ENCODE measurements around the gene ZFAND3. TPM values are rescaled to one million over a fixed set of nuclear protein-coding genes. Genes with fewer than 3 reads are reported as not detected.

Gene ZFAND3
- total RNA-seq, 4 donors from 2014 or later = 30.5 to 57.4 (median 53.3) TPM

DNA sequence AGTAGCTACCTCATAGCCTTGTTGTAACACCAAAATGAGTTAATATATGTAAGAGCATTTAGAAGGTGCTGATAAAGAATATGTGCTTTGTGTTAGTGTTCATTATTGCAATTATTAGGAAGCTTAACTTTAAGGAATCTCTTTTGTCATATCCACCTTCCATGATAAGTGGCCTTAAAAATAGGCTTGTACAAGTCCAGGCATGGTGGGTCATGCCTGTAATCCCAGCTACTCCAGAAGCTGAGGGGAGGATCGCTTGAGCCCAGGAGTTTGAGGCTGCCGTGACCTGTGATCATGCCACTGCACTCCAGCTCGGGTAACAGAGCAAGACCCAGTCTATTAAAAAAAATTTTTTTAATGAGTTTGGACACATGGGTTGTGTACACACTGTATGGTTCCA is 285.5 kb downstream of the ZFAND3 start:
- H3K27ac ChIP-seq = no peak overlapping the region
- no peaks in the 10 kb centered on the region for H3K4me1 ChIP-seq
- no peaks in the 10 kb centered on the region for H3K27me3 ChIP-seq
- no peaks in the 10 kb centered on the region for H3K9me3 ChIP-seq
- no peak overlapping the region for H3K4me3 ChIP-seq
- DNase-seq = no peak
- TF ChIP-seq, protein P1, sequence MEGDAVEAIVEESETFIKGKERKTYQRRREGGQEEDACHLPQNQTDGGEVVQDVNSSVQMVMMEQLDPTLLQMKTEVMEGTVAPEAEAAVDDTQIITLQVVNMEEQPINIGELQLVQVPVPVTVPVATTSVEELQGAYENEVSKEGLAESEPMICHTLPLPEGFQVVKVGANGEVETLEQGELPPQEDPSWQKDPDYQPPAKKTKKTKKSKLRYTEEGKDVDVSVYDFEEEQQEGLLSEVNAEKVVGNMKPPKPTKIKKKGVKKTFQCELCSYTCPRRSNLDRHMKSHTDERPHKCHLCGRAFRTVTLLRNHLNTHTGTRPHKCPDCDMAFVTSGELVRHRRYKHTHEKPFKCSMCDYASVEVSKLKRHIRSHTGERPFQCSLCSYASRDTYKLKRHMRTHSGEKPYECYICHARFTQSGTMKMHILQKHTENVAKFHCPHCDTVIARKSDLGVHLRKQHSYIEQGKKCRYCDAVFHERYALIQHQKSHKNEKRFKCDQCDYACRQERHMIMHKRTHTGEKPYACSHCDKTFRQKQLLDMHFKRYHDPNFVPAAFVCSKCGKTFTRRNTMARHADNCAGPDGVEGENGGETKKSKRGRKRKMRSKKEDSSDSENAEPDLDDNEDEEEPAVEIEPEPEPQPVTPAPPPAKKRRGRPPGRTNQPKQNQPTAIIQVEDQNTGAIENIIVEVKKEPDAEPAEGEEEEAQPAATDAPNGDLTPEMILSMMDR (IDR thresholded peaks at IDR 0.05) = no peak
- no peak for TF ChIP-seq POLR2A (IDR thresholded peaks at IDR 0.05)
- H3K36me3 ChIP-seq = peaks cover 0 to 7% (median 0%) of the 10 kb centered on the region in 3 donors

DNA sequence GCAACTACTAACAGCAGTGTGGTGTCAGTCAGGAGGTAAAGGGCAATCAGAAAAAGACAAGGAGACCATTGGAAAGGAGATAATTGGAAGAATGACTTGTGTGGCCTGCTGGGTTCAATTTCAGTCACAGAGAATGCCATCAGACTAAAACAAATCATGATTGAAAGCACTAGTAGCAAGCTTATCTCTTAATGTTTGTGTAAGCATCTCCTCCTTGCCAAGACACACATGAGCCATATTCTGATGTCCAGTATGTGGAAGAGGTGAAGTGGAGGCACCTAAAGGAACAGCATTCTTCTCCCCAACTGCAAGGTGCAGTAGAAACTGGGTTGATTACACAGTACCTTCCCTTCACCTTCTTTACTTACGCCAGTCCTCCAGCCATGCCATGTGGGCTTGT is 287.5 kb downstream of the ZFAND3 start:
- Histone ChIP-seq H3K27ac (no peak overlapping the region), H3K9me3 (no peaks in the 10 kb centered on the region), H3K27me3 (no peaks in the 10 kb centered on the region), H3K4me1 (no peaks in the 10 kb centered on the region), H3K36me3 (peaks cover 0 to 7% (median 0%) of the 10 kb centered on the region in 3 donors), H3K4me3 (no peak overlapping the region)
- TF ChIP-seq, protein P1 (IDR thresholded peaks at IDR 0.05) = no peak
- TF ChIP-seq POLR2A (IDR thresholded peaks at IDR 0.05) = no peak
- DNase-seq = no peak

DNA sequence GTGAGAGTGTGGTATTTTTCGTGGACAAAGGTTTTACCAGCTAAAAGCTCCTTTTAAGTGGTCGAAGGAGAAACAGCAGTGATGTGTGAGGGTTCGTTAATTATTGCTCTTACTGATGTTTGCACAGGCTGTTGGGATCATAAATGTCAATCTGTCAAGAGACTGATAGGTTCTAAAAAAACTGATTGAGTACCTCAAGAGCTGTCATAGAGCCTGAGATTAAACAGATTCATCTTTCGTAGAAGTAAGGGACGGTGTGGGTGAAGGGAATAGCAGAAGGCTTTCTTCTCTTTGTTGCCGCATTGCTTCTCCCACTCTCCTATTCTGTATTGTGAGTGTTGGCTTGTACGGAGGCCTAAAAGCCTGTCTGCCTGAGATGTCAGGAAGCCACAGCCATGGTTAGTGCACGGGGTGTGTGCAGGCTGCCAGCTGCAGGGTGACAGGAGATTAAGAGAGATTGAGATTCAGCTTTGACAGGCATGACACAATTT is 291.0 kb downstream of the ZFAND3 start:
- peaks cover 0 to 11% (median 0%) of the 10 kb centered on the region in 4 donors for H3K4me1 ChIP-seq
- no peak for DNase-seq

DNA sequence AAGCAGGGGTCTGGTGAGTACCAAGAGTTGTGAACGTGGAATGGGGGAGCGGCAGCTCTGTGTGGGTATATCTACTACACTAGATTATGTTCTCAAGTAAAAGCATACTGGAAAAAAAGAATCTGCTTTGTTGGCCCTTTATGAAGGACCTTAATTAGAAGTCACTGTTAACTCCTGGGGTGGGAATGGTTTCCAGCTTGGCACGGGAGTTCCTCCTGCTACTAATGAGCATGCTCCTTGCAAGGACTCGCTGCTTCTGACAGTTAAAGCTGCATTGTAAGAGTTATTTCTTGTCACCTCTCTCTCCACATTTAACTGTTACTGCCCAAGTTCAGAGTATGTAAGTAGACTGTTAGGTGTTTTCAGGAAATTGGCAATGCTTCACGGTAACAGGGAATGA is 292.7 kb downstream of the ZFAND3 start:
- H3K4me3 ChIP-seq = no peak overlapping the region
- no peaks in the 10 kb centered on the region for H3K27me3 ChIP-seq
- DNase-seq = no peak
- peaks cover 0 to 15% (median 0%) of the 10 kb centered on the region in 4 donors for H3K4me1 ChIP-seq
- no peaks in the 10 kb centered on the region for H3K9me3 ChIP-seq
- H3K36me3 ChIP-seq = peaks cover 0 to 12% (median 0%) of the 10 kb centered on the region in 3 donors
- TF ChIP-seq, protein P1 (IDR thresholded peaks at IDR 0.05) = no peak
- TF ChIP-seq POLR2A (IDR thresholded peaks at IDR 0.05) = no peak
- H3K27ac ChIP-seq = no peak overlapping the region

More for the DNA sequence above, 291.0 kb downstream of the ZFAND3 start:
- Histone ChIP-seq H3K9me3 (no peaks in the 10 kb centered on the region), H3K27me3 (no peaks in the 10 kb centered on the region), H3K4me3 (no peak overlapping the region), H3K27ac (no peak overlapping the region), H3K36me3 (peaks cover 0 to 7% (median 0%) of the 10 kb centered on the region in 3 donors)
- TF ChIP-seq POLR2A (IDR thresholded peaks at IDR 0.05) = no peak
- TF ChIP-seq, protein P1 (IDR thresholded peaks at IDR 0.05) = no peak

DNA sequence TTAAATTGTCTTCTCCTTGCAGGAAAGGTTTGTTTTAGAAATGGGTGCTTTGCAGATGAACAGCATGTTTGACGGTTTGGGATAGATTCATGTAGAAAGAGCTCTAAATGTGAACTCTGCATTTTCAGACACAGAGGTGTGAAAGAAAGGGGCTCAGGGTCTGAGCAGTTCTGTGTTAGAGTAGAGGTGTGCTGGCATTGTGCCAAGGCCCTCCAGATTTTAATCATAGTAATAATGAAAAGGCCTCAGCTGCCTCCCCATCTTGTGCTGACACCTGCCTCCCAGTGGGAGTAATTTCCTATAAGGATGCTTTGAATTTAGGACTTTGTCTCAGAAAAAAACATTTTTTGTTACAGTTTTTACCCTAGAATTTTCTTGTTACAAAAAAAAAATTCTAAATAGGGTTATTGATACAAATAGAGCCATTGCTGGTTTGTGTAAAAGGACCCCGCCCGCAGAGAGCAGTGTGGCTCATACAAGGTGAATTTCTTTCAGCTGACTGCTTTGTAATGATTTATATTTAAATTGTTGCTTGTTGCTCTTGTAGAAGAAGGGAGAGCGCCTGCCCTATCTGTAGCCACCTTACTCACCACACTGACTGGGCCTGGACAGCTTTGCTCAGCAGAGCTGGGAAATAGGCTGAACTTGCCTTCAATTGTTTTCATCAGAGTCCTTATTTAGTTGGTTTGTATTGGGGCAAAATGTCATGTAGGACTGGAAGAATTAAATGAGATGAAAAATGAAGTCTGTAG is 294.5 kb downstream of the ZFAND3 start:
- no peak overlapping the region for H3K27ac ChIP-seq
- H3K9me3 ChIP-seq = no peaks in the 10 kb centered on the region
- DNase-seq = no peak
- TF ChIP-seq, protein P1 (IDR thresholded peaks at IDR 0.05) = no peak
- no peak for TF ChIP-seq POLR2A (IDR thresholded peaks at IDR 0.05)
- no peaks in the 10 kb centered on the region for H3K27me3 ChIP-seq
- H3K4me1 ChIP-seq = peaks cover 0 to 15% (median 0%) of the 10 kb centered on the region in 4 donors
- no peak overlapping the region for H3K4me3 ChIP-seq
- peaks cover 0 to 18% (median 0%) of the 10 kb centered on the region in 3 donors for H3K36me3 ChIP-seq

Measured in Peyer's patch (tissue), 4 donors.